GM21576 (cell line): ENCODE measurements around the gene COTL1.
"Not testable (repeated sequence)": the region's sequence is repeated elsewhere in the genome, so short reads cannot be mapped to it uniquely, and the experiment has no call there.

ENCODE experiments used
- ATAC-seq: cut with Tn5 transposase; IDR thresholded peaks from one replicate; pipeline ENCODE4 v1.9.1; 2021; ENCODE audit warnings: mild to moderate bottlenecking, moderate library complexity; ENCODE audit not compliant: unreplicated experiment

Gene COTL1

GRCh38 chr16:84535408-84535807 lies 82.5 kb downstream of the COTL1 start:
- ATAC-seq = no peak

- ATAC-seq = no peak
Observed at GRCh38 chr16:84534815-84535214, 83.1 kb downstream of the COTL1 start.

- ATAC-seq = no peak
Observed at GRCh38 chr16:84532855-84533486, 84.9 kb downstream of the COTL1 start.

GRCh38 chr16:84532291-84532724 lies 85.6 kb downstream of the COTL1 start:
- ATAC-seq = no peak

DNA sequence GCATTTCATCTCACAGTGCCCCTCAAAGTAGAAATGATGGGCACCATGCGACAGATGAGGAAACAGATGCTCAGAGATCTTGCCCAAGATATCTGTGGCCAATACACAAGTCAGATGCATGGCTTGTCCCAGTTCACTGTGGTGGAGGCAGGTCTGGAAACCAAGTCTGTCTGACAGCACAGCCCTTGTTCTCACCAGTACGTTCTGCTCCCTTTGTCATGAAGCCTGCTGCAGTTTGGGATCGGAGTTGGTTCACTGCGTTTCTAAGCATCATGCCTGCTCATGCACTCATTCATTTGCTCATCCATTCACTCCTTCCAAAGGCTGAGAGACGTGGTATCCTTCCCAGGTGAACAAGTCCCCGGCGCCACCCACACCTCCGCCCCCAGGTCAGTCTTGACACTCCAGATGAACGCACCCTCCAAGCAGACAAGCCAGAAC lies 86.2 kb downstream of the COTL1 start:
- no peak for ATAC-seq

GRCh38 chr16:84530590-84530989 lies 87.3 kb downstream of the COTL1 start:
- no peak for ATAC-seq

- ATAC-seq = no peak
Observed at GRCh38 chr16:84529607-84530006, 88.3 kb downstream of the COTL1 start.

DNA sequence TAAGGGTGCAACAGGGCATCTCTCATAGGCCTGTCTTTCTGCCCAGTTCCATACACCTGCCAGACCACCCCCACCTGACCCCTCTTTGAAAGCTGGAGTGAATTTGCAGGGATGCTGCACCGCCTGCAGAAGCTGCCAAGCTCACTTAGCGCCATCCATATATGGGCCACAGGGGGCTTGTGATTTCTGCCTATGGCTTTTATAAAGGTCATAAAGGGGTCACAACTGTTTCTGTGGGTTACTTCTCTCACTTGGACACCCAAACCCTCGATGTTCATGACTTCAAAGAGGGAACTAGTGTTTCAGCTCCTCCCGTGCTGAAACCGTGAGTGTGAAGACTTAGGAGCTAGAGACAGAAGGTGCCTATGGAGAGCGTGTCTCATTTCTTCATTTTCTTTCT lies 89.6 kb downstream of the COTL1 start:
- ATAC-seq = no peak

DNA sequence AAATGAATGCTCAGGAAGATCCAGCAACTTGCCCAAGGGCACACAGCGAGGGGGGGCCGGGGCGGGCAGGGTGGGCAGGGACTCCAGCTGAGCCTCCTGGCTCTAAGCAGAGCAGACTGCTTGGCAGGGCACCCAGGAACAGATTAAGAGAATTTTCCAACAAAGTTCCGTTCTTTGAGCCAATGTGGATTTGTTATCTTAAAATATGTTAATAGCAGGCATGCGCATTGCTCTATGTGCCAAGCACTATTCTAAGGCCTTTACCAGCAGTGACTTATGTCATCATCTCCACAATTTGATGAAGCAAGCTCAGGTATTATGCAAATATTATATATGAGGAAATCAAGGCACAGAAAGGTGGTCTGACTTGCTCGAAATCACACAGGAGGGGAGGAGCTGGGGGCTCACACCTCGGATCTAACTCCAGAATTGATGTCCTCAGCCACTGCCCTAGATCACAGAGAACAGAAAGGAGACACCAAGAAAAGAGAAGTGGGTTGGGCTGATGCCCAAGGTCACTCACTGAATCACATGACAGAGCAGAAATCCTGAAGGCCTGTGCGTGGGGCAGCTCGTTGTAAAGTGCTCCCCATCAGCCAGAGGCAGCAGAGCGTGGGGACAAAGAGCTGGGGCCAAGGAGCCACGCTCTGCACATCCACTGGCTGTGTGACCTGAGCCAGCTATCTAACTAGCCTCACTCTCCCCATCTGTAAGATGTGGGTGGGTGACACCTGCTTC lies 90.2 kb downstream of the COTL1 start:
- no peak for ATAC-seq

DNA sequence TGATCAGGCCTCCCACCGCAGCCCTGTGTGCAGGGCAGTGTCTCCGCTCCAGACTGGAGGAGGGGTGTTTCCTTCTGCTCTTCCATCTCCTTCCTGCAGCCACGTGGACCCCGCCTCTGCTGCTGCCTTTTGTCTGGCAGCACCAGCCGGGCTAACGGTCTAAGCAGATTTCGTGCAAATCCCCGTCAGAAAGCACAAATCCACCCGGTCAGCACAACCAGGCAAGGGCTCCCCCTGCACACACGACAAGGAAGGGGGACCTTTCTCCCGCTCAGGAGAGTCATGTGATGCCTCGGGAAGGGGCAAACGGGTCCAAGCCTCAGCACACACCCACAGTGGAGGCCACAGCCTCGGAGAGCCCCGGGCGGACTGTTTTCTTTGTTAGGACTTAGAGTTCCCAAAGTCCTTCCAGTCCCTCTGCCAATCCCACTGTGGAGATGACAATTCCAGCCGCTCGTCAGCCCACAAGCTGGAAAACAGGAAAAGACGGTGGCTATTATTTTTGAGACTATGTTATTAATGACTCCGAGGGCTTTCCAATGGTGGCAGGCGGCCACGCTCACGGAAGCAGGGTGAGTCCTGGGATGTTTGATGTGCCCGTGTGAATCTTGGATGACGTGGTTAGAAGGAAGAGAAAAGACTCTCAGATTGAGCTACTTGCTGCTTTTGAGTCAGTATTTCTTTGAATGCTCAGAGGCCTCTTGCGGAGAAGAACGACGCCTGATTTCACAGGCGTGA lies 90.9 kb downstream of the COTL1 start:
- no peak for ATAC-seq

GRCh38 chr16:84524941-84525581 lies 92.8 kb downstream of the COTL1 start:
- not testable (repeated sequence) for ATAC-seq

- ATAC-seq = no peak
Observed at GRCh38 chr16:84524346-84524920, 93.4 kb downstream of the COTL1 start.

DNA sequence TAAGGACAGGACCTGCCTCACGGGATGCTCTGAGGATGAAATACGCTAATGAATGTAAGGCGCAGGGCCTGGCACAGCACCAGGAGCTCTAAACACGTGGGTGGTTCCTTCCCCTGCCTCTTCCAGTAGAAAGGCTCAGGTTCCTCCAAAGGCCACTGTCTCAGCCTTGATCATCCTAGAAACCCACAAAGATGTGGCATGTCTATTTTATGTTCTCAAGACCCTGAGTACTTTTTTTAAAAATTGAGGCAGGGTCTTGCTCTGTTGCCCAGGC lies 96.4 kb downstream of the COTL1 start:
- no peak for ATAC-seq

- ATAC-seq = no peak
Observed at GRCh38 chr16:84520725-84521496, 97.0 kb downstream of the COTL1 start.

DNA sequence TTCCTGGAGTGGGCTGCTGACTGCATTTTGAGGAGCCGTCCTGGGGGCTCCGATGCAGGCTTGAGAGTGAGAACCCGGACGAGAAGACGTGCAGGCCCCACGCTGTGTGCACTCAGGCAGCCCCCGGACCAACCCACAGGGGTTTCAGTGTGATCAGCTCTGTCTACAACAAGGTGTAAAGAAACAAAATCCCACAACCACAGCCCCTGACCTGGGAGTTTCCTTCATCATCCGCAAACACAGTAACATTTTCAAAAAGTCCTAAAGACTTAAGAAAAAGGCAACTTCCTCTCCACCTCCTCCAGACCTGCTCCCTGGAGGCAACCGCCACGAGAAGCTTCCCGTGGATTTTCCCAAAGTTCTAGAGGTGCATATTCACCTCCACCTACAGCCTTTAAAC lies 98.0 kb downstream of the COTL1 start:
- ATAC-seq = no peak

DNA sequence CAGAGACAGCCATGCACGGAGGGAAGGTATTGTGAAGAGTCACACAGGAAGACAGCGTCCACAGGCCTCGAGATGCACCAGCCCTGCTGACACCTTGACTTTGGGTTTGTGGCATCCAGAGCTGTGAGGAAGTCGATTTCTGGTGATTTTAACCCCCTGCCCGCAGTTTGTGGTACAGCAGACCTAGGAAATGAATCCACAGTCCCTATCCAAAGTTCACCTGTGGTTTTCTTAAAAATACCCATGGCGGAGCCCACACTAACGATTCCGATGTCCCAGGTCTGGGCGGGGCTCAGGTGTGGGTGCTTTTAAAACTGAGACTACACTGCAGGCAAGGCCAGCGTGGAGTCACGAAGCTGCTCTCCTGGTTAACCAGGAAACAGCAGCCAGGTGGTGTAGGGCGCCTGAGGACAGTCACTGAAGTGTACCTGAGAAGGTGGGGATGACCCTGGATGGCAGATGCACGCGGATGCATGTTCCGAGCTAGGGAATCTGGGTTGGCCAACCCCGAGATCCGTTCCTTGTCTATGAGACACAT lies 99.0 kb downstream of the COTL1 start:
- no peak for ATAC-seq

DNA sequence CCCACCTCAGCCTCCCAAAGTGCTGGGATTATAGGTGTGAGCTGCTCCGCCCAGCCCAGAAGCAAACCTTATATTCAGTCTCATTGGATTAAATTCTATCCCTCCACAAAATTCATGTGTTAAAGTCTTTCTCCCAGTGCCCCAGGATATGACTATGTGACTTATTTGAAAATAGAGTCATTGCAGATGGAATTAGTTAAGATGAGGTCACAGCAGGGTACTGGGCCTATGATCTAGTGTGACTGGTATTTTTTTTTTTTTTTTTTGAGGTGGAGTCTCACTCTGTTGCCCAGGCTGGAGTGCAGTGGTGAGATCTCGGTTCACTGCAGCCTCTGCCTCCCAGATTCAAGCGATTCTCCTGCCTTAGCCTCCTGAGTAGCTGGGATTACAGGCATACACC lies 99.7 kb downstream of the COTL1 start:
- ATAC-seq = not testable (repeated sequence)

DNA sequence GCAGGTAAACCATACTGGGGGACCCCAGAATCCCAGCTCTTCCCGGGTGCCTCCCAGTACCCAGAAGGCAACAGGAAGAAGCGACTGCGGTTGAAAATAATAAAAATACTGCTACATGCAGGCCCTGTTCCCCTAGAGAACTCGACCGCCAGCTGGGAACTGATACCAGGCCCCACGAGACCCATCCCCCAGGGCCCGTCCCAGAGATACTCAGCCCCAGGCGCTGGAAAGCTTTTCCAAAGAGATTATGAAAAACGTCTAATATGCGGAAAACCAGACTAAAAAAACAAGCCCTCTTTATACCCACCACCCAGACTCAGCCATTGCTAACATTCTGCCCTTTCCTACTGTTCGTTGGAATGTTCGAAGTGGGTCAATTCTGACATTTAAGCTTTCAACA lies 100.5 kb downstream of the COTL1 start:
- no peak for ATAC-seq
